ENCODE results near the gene DENND1B.
"Not testable (repeated sequence)": the region's sequence is repeated elsewhere in the genome, so short reads cannot be mapped to it uniquely, and the experiment has no call there.

The DENND1B gene

DNA sequence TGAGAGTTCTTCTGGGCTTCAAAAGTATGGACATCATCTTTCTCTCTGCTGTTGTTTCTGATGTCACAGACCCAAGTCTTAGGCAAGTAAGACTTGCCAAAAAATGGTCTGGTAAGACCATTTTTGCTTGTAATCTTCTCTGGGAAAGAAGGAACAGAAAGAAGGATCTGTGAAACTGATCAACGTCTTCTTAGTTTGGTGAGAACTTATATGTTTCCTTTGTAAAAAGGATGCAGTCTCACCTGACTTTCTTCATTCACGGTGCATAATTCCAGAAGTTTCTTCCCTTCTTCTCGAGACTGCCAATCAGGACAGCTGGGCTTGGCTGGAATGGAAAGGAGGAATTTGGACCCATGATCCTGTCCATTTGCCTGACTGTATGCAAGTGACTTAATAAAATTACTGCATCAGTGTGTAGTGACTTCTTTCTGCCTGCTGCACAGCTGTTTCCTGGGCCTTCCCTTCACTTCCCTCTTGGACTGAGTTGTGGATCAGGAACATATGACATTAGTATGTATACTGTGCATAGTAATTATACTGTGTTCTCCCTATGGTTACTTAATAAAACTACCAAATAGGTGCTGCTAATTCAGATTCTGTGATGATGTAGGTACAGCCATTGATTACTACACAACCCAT is 7.6 kb upstream of the DENND1B start:
- no peak for DNase-seq (ENCODE audit: low spot score)

DNA sequence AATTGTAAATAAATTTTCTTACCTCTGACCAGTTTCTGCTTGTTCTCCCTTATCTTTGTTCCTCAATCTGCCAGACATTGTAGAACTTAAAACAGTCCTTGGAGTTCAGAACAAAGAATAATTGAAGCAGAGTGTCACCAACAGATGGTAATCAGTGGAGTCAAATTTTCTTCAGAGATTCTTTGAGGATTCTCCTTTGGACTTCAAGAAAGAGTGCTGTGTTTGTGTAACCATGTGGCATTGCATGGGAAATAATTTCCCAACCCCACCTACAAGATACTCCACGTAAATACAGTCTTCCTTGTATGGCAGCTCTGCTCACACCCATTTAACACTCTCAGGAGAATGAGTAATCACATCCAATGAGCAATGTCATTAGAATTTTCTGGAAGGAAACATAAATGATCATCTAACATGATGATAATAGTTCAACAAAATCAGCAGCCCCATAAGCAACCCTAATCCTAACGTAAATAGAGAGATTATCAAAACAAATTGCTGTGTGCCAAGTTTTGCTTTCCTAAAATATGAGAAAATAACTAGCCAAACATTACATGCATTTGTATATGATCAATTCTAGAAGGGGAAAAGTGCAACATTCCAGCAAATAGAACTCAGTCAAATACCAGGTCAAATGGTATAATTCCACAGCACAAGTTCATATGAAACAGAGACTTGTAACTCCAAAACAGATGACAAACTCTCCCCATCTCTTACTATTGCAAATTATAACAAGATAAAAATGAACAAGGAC is 6.9 kb upstream of the DENND1B start:
- peak; percentile 64 for DNase-seq (ENCODE audit: low spot score)

DNA sequence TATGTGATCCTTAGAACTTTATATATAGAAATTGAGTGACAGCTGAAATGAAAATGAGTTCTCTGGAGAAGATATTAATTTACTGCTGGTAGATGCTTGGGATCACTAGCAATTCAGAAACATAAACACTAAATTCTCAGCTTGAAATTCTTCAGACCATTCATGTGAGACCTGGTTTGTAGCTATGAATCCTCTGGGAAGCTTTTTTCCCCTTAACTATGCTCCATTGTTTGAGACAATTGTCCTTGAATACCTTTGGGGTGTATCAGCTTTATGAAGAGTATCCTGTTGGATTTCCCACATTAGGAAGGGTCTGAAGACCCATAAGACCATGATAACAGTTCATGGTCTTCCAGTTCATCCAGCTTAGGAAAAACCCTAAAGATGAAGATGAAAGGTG is 4.6 kb upstream of the DENND1B start:
- DNase-seq (ENCODE audit: low spot score): no peak

DNA sequence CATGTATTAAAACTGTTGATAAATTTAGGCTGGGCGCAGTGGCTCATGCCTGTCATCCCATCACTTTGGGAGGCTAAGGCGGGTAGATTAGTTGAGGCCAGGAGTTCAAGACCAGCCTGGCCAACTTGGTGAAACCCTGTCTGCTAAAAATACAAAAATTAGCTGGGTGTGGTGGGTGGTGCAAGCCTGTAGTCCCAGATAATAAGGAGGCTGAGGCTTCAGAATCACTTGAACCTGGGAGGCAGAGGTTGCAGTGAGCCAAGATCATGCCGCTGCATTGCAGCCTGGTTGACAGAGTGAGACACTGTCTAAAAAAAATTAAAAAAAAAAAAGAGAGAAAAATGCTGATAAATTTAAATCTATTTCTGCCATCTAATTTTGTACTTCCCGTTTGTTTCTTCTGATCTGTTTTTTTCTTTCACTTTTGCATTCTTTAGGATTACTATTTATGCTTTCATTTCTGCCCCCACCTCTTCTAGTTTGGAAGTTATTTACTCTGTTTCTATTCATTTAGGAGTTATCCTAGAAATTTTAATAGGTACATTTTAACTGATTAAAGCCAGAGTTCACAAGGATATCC is 3.2 kb upstream of the DENND1B start:
- no peak for DNase-seq (ENCODE audit: low spot score)

DNA sequence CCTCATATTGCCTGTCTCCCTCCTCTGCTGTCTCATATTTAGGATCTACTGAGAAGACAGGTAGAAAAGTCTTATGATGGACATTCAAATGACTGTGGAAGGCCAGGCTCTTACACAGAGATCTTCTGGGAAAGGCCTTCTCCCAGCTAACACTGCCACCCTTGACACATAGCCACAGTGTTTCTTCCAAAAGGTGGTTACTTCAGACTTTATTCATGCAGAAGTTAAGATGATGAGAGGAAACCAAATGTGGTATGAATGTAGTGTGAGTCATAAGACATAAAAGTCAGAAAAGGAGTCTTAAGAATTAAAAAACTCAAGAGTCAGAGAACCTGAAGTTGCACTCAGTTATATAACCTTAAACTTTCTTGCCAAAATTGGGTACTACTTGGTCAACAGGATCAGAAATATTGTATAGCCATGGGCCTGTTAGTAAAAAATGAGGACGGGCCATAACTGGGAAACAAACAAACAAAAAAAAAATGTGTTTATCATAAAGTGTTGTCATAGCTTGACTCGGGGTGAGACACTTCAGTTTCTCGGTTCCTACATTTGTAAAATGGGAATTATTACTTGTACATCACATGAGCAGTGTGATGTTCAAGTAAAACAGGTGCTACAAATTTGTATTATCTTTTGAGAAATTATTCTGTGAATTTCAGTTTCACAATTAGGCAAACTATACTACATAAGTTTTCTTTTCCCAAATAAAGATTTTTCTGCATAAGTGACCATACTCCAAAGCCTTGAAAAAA is 1.2 kb upstream of the DENND1B start:
- no peak for DNase-seq (ENCODE audit: low spot score)

DNA sequence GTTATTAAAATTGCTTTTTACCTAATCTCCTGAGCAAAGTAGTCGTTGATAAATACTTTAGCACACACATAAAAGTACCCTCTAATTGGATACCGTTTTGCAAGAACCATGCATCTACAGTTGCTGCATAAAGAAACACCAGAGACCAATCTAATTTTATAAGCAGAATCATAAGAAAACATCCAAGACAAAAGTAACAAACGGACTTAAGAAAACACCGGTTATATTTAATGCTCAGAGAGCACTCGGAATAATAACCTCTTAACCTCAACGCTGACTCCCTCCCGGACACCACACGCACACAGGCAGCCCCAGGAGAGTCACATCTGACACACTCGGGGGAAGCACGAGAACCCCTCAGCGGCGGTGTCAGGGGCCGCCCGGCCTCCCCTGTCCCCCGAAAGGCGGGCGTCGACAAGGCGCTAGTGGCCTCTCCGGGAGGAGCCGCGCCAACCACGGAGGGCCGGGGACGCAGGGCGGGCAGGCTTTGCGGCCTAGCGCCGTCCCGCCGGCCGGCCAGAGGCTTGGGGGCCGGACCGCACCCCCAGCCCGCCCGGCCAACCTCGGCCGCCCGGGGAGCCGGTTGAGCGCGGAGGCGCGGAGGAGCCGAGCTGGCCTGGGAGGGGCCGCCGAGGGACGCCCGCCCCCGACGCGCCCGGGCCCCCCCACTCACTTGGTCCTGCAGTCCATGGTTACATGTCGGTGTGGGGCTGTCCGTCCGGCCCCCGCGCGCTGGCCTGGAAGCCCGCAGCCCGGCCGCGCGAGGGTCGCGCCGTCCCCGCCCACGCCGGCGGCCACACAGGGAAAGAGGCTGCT is 606 bp downstream of the DENND1B start:
- DNase-seq (ENCODE audit: low spot score): no peak

DNA sequence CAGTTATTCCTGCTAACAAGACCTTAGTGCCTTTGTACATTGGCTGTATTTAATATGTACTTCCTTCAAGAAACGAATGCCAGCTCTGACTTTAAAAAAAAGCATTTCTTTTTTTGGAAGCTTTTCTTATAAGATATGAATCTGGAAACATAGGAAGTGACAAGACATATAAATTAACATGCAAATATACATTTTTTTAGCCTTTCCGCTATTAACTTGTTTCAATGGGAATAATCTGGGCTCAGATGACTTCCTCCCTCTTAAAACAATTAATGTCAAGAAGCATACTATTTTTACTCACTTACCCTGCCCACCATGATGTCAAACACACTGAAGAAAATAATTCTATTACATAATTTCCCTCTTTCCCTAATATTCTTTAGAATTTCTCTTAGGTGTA is 1.4 kb downstream of the DENND1B start:
- DNase-seq (ENCODE audit: low spot score): no peak

DNA sequence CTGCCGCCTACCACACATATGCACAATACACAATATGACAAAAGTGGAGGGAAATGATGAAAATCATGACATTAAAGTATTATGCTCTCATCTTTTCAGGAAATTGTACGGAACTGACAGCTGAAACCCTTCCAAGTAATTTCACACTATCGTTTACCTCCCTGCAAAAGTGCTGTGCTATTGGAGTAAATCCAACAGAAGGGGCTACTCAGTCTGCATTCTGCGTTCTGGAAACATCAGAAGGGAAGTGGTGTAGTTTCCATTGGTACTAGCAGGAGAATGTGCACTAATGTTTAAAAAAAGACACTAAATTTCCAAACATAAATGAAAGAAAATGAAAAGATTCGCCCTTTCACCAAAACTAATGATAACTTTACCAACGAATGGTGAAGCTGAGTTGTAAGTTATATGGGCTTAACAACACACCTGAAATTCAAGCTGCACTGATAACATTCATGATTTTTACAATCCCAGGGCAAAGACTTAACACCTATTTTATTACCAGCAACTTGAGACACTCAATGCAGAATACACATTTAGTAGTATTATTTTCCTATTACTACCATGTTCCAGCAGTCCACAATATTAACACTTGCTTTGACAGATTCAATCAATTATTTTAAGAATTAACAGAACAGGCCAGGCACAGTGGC is 3.2 kb downstream of the DENND1B start:
- no peak for DNase-seq (ENCODE audit: low spot score)

DNA sequence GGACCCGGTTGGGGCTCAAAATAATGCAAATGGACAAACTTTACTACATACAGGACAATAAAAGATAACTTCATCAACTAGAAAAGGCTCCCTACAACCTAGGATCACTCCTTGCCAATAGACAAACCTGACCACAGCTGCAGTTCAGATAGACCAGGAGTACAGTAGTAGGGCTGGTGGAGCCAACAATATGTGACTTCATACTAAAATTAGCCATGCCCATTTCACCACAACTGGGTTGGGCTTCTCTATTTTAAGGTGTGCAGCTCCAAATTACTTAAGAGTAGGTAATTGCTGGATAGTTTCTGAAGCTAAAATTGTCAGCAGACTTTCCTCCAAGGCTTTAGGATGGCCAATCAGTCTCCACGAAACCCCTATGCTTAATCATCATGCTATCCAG is 3.9 kb downstream of the DENND1B start:
- no peak for DNase-seq (ENCODE audit: low spot score)

DNA sequence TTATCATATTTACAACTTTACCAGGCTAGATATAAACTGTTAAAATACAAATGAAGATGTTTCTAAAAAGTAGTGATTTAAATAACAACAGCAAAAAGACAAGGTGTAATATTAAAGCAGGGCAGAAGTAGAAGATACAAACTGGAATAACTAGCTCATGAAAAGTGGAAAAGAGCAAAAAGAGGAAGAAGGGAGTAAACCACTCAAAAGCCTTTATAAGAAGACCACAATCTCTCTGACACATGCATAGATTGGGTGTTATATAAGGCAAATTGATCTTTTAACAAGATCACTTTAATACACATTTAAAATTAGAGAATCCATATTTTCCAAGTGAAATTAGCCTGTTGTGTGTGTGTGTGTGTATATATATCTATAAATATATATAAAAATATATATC is 5.0 kb downstream of the DENND1B start:
- no peak for DNase-seq (ENCODE audit: low spot score)

DNA sequence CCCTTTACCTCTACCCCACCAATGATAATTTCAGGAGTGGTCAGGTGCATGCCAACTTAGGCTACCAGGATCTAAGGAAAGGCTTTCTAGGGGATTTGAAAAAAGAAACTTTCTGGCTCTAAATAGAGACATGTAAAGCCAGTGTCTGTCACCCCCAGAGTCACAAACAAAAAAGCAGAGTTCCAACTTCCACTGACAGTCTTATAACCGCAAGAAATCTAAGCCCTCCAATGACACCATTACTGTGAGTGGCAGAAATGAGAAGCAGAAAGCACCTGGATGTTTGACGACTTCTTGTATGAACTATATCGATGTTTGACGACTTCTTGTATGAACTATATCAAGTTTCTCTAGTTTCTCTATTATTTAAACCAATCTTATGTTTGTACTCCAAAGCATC is 6.0 kb downstream of the DENND1B start:
- no peak for DNase-seq (ENCODE audit: low spot score)

DNA sequence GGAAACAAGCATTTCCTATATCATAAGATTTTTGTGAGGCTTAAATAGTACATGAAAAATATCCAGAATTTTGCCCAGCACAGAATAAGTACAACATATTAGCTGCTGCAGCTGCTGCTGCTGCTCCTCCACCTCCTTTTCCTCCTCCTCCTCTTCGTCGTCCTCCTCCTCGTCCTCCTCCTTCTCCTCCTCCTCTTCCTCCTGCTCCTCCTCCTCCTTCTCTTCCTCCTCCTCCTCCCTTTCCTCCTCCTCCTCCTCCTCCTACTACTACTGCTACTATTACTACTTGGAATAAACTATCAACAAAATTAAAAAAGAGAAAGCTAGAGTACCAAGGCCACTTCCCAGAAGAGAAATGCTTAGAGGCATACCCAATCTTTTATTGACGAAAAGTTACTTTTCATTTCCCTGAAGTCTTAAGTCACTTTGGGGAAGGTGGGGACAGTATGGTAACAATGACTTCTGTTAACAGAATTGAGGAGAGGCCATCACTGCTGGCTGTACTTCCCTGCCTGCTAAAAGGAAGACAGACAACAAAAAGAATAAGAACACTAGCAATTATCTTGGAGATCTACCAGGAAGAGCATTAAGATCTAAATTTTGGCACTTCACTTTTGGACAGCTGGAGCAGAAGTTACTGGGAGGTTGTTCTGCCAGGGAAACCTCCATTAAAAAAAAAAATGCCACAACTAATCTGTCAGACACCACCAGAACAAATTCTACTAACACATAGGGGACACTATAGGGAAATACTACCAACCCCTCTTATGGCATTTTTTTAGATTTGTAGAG is 7.1 kb downstream of the DENND1B start:
- no peak for DNase-seq (ENCODE audit: low spot score)

DNA sequence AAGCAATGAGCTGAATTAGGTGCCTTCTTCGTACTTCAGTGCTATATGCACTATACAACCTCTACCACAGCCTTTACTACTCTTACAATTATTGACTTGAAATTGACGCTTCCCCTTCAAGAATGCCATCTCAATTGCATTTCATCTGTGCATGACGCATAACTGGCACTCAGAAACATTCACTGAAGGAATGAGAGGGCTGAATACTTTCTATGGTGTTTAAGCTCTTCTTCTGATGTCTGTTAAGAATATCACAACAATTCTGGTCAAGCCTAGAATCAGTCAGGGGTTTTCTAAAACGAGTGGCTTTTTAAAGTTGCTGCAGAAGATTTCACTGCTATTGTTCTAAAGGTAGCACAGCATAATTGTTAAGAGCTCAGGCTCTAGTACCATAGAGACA is 11.5 kb downstream of the DENND1B start:
- DNase-seq (ENCODE audit: low spot score): no peak

DNA sequence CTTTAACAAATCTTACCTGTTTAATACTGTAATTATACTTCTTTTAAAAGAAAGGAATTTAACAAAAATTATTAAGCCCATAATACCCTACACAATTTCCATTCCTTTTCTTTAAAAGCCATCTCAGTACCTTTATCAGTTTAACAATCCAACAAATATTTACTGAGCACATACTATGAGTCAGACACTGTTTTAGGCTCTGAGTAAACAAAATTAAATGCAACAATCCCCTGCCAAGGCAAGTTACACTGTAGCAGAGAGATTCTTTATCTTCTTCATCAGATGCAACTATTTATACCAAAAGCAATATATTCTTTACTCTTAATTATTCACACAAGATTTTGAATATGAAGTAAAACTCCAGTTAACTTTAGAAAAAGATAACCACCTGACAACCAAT is 12.0 kb downstream of the DENND1B start:
- no peak for DNase-seq (ENCODE audit: low spot score)

DNA sequence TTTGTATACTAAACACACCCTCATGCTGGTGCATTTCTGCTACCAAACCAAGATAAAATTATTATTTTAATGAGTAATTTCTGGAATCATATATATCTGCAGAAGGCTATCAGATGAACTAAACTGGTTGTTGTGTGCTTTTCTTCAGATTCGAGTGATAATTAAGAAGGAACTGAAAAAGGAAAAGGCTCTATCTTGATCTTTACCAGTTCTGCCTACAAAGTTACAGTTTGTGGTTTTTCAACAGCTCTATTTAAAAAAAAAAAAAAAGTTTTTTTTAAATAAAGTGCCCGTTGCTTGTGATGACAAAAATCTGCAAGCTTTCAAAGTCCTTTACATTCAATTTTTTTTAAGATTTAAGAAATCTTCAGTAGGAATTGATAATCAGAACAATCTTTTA is 13.6 kb downstream of the DENND1B start:
- no peak for DNase-seq (ENCODE audit: low spot score)

DNA sequence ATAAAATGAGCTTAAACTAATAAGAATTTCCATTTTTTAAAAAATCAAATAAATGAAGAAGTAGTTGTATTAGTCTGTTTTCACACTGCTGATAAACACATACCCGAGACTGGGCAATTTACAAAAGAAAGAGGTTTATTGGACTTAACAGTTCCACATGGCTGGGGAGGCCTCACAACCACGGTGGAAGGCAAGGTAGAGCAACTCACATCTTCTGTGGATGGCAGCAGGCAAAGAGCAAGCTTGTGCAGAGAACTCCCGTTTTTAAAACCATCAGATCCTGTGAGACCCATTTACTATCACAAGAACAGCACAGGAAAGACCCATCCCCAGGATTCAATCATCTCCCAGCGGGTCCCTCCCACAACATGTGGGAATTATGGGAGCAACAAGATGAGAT is 19.7 kb downstream of the DENND1B start:
- not testable (repeated sequence) for DNase-seq (ENCODE audit: low spot score)

DNA sequence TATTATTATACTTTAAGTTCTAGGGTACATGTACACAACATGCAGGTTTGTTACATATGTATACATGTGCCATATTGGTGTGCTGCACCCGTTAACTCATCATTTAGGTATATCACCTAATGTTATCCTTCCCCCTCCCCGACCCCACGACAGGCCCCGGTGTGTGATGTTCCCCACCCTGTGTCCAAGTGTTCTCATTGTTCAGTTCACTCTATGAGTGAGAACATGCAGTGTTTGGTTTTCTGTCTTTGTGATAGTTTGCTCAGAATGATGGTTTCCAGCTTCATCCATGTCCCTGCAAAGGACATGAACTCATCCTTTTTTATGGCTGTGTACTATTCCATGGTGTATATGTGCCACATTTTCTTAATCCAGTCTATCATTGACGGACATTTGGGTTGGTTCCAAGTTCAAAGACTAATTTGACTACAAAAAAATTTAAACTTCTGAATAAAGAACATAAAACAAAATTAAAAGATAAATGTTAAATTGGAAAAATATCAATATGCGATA is 22.6 kb downstream of the DENND1B start:
- DNase-seq (ENCODE audit: low spot score): not testable (repeated sequence)

DNA sequence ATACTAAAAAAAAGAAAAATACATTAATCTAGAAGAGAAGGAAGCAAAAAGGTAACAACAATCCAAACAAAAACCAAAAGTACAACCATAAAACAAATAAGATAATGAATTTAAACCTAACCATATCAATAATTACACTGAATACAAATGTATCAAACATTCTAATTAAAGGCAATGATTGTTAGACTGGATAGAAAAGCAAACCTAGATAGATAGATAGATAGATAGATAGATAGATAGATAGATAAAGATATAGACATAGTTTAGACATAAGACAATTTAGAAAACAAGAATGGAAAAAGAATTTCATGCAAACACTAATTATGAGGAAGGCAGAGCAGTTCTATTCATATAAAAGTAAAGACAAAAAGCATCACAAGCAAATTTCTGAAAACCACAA is 24.9 kb downstream of the DENND1B start:
- DNase-seq (ENCODE audit: low spot score): no peak

DNA sequence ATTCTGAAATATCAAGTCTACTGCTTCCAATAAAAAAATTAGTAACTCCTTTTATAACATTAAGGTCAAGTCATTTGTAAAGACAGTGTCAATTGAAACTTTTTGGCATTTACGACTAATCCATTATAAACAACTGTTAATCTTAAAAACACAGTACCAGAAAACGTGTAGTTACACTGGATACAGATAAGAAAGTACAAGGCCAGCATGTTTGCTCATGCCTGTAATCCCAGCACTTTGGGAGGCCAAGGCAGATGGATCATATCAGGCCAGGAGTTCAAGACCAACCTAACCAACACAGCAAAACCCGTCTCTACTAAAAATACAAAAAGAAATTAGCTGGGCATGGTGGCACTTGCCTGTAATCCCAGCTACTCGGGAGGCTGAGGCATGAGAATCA is 29.4 kb downstream of the DENND1B start:
- DNase-seq (ENCODE audit: low spot score): no peak

DNA sequence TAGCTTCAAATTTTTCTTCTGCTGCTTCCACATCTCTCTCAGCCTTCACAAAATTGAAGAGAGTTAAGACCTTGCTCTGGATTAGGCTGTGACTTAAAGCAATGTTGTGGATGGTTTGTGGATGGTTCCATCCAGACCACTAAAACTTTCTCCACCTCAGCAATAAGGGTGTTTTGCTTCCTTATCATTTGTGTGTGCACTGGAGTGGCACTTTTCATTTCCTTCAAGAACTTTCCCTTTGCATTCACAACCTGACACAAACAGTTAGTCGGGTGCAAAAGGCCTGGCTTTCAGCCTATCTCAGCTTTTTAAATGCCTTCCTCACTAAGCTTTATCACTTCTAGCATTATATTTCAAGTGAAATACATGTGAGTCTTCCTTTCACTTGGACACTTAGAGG is 30.3 kb downstream of the DENND1B start:
- no peak for DNase-seq (ENCODE audit: low spot score)
